ENCODE data around the gene HLA-DQA1. TPM values are rescaled to one million over a fixed set of nuclear protein-coding genes. Genes with fewer than 3 reads are reported as not detected.
"Not testable (repeated sequence)": the region's sequence is repeated elsewhere in the genome, so short reads cannot be mapped to it uniquely, and the experiment has no call there.

HLA-DQA1 gene
- total RNA-seq, 1 donor from 2014 or later: not detected

DNA sequence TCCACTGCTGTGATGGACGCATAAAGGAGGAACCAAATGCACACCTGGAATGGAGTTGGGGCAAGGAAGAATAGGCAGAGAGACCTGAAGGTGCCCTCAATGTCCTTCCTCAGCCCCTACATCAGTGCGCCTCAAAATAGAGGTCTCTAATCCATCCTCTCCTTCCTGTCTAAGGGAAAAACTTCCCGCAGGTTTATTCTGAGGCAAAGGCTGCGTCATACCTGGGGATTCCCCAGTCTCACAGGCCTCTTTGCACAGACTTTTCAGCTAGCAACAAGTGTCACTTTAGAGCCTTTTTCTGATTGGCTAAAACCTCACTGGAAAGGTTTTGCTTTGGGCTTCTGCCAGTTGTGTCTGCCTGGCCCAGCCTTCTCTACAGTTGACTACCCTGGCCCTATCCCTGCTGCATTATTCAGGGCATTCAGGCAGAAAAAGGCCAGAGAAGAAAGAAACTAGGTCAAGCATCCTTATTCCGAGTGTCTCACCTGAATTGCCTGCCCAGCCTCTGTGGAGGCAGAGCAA lies 31.1 kb downstream of the HLA-DQA1 start:
- Histone ChIP-seq H3K4me3 (no peak overlapping the region), H3K4me1 (no peaks in the 10 kb centered on the region), H3F3A (ENCODE audit: low read depth) (no peaks in the 10 kb centered on the region), H3K9ac (no peak overlapping the region), H3K9me3 (ENCODE audit: low read depth) (no peaks in the 10 kb centered on the region), H2AFZ (replicated peaks) (peak overlapping the region; percentile 45), H3K79me2 (ENCODE audit: low read depth) (no peaks in the 10 kb centered on the region), H3K4me2 (no peak overlapping the region), H3K27me3 (peaks cover 10% of the 10 kb centered on the region), H3K27ac (no peak overlapping the region), H4K20me1 (ENCODE audit: low read depth) (no peaks in the 10 kb centered on the region), H3K36me3 (no peaks in the 10 kb centered on the region)
- H3K27ac Mint-ChIP-seq: no peak overlapping the region
- no peak overlapping the region for H3K4me3 Mint-ChIP-seq
- H3K27me3 Mint-ChIP-seq (ENCODE audit: insufficient read depth, low read depth): peaks cover 28% of the 10 kb centered on the region
- H3K9me3 Mint-ChIP-seq: peaks cover 3% of the 10 kb centered on the region
- no peak for TF ChIP-seq EZH2 (IDR thresholded peaks at IDR 0.05)
- TF ChIP-seq CTCF (IDR thresholded peaks at IDR 0.05): no peak
- no peak for TF ChIP-seq EZH2phosphoT487 (IDR thresholded peaks at IDR 0.05)
- peaks cover 2% of the 10 kb centered on the region for H3K36me3 Mint-ChIP-seq
- H3K4me1 Mint-ChIP-seq: peaks cover 11% of the 10 kb centered on the region
- DNase-seq (ENCODE audit: low spot score): peak; percentile 46

GRCh38 chr6:32669240-32669639 lies 32.0 kb downstream of the HLA-DQA1 start:
- Mint-ChIP-seq H3K9me3 (peaks cover 6% of the 10 kb centered on the region), H3K4me1 (peaks cover 11% of the 10 kb centered on the region), H3K36me3 (peaks cover 2% of the 10 kb centered on the region), H3K27me3 (ENCODE audit: insufficient read depth, low read depth) (peaks cover 27% of the 10 kb centered on the region), H3K27ac (no peak overlapping the region), H3K4me3 (no peak overlapping the region)
- Histone ChIP-seq H4K20me1 (ENCODE audit: low read depth) (no peaks in the 10 kb centered on the region), H3K4me2 (no peak overlapping the region), H3K9ac (no peak overlapping the region), H3K27me3 (peaks cover 10% of the 10 kb centered on the region), H3K4me1 (no peaks in the 10 kb centered on the region), H3K36me3 (no peaks in the 10 kb centered on the region), H3K79me2 (ENCODE audit: low read depth) (no peaks in the 10 kb centered on the region), H3K9me3 (ENCODE audit: low read depth) (no peaks in the 10 kb centered on the region), H3F3A (ENCODE audit: low read depth) (no peaks in the 10 kb centered on the region), H2AFZ (replicated peaks) (no peak overlapping the region), H3K27ac (no peak overlapping the region), H3K4me3 (no peak overlapping the region)
- TF ChIP-seq EZH2phosphoT487 (IDR thresholded peaks at IDR 0.05): no peak
- TF ChIP-seq EZH2 (IDR thresholded peaks at IDR 0.05): no peak
- no peak for TF ChIP-seq CTCF (IDR thresholded peaks at IDR 0.05)
- no peak for DNase-seq (ENCODE audit: low spot score)

DNA sequence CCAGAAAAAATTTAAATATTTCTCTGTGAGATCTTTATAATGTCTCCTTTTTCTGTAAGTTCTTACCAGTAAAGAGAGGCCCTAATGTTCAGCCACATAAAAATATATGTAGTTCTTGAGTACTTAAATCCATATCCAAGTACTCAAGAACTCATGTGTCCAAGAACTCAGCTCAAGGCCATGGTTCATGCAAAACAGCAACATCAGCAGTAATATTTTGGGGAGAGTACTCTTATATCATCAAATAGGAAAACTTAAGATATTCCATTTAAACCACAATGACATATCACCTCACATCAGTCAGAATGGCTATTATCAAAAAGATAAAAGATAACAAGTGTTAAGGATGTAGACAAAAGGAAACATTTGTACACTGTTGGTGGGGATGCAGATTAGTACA lies 32.7 kb downstream of the HLA-DQA1 start:
- Histone ChIP-seq H3K9ac (no peak overlapping the region), H3K9me3 (ENCODE audit: low read depth) (no peaks in the 10 kb centered on the region), H3K79me2 (ENCODE audit: low read depth) (no peaks in the 10 kb centered on the region), H4K20me1 (ENCODE audit: low read depth) (no peaks in the 10 kb centered on the region), H3K27ac (no peak overlapping the region), H3K4me1 (no peaks in the 10 kb centered on the region), H3K27me3 (peaks cover 10% of the 10 kb centered on the region), H3K4me2 (no peak overlapping the region), H3K36me3 (no peaks in the 10 kb centered on the region), H3K4me3 (no peak overlapping the region), H3F3A (ENCODE audit: low read depth) (no peaks in the 10 kb centered on the region), H2AFZ (replicated peaks) (no peak overlapping the region)
- Mint-ChIP-seq H3K4me1 (peaks cover 11% of the 10 kb centered on the region), H3K27ac (no peak overlapping the region), H3K27me3 (ENCODE audit: insufficient read depth, low read depth) (peaks cover 26% of the 10 kb centered on the region), H3K4me3 (no peak overlapping the region), H3K9me3 (peaks cover 11% of the 10 kb centered on the region), H3K36me3 (peaks cover 2% of the 10 kb centered on the region)
- no peak for DNase-seq (ENCODE audit: low spot score)
- TF ChIP-seq EZH2phosphoT487 (IDR thresholded peaks at IDR 0.05): no peak
- no peak for TF ChIP-seq CTCF (IDR thresholded peaks at IDR 0.05)

DNA sequence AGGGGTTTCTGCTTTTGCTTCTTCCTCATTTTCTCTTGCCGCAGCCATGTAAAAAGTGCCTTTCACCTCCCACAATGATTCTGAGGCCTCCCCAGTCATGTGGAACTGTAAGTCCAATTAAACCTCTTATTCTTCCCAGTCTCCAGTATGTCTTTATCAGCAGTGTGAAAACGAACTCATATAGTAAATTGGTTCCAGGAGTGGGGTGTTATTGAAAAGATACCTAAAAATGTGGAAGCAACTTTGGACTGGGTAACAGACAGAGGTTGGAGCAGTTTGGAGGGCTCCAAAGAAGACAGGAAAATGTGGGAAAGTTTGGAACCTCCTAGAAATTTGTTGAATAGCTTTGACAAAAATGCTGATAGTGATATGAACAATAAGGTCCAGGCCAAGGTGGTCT lies 34.7 kb downstream of the HLA-DQA1 start:
- H3K4me3 Mint-ChIP-seq; H3K4me3 ChIP-seq; H3F3A ChIP-seq (ENCODE audit: low read depth); H3K79me2 ChIP-seq (ENCODE audit: low read depth); H3K4me1 ChIP-seq; H3K27ac ChIP-seq; H3K27me3 Mint-ChIP-seq (ENCODE audit: insufficient read depth, low read depth); H3K9me3 ChIP-seq (ENCODE audit: low read depth); H3K4me1 Mint-ChIP-seq; H3K27ac Mint-ChIP-seq; H3K36me3 ChIP-seq; H3K36me3 Mint-ChIP-seq; H3K9ac ChIP-seq; H3K4me2 ChIP-seq; H4K20me1 ChIP-seq (ENCODE audit: low read depth); H2AFZ ChIP-seq (replicated peaks); H3K27me3 ChIP-seq; DNase-seq (ENCODE audit: low spot score): not testable (repeated sequence)
- peaks cover 13% of the 10 kb centered on the region for H3K9me3 Mint-ChIP-seq

- H3K4me2 ChIP-seq; H3K4me3 ChIP-seq; H3K9ac ChIP-seq; H3K4me3 Mint-ChIP-seq; DNase-seq (ENCODE audit: low spot score); H3K36me3 Mint-ChIP-seq; H3K27ac ChIP-seq; H3K4me1 Mint-ChIP-seq; H3K27ac Mint-ChIP-seq; H2AFZ ChIP-seq (replicated peaks); H4K20me1 ChIP-seq (ENCODE audit: low read depth); H3K4me1 ChIP-seq; H3K27me3 ChIP-seq; H3K27me3 Mint-ChIP-seq (ENCODE audit: insufficient read depth, low read depth); H3F3A ChIP-seq (ENCODE audit: low read depth); H3K36me3 ChIP-seq; H3K79me2 ChIP-seq (ENCODE audit: low read depth); H3K9me3 ChIP-seq (ENCODE audit: low read depth): not testable (repeated sequence)
- H3K9me3 Mint-ChIP-seq: peaks cover 21% of the 10 kb centered on the region
These were observed 36.9 kb downstream of the HLA-DQA1 start for GRCh38 chr6:32674123-32674522.

Measured in neural progenitor cell (in vitro differentiated cells).